ENCODE measurements around the gene KRTAP21-1.
"Not testable (repeated sequence)": the region's sequence is repeated elsewhere in the genome, so short reads cannot be mapped to it uniquely, and the experiment has no call there.

KRTAP21-1 gene

GRCh38 chr21:30755328-30755727 is at the start of gene KRTAP21-1:
Gene KRTAP21-1, minus strand, starts transcription at chr21:30755428. Its CDS starts 50 bp downstream, at chr21:30755378.
- H3K9me3 ChIP-seq (ENCODE audit: low read depth, low read length); H3K36me3 ChIP-seq (ENCODE audit: insufficient read depth, low read length); H3K4me3 ChIP-seq; H3K9ac ChIP-seq (ENCODE audit: insufficient read length); DNase-seq (ENCODE audit: low read depth, low spot score); H3K27ac ChIP-seq: not testable (repeated sequence)

GRCh38 chr21:30800605-30801004 is 45.4 kb upstream of the KRTAP21-1 start:
- H3K9me3 ChIP-seq (ENCODE audit: low read depth, low read length): no peaks in the 10 kb centered on the region
- DNase-seq (ENCODE audit: low read depth, low spot score): no peak
- no peaks in the 10 kb centered on the region for H3K36me3 ChIP-seq (ENCODE audit: insufficient read depth, low read length)
- TF ChIP-seq FOXP2 (optimal IDR thresholded peaks at IDR 0.05; ENCODE audit: control extremely low read depth, extremely low read length, insufficient read depth) (no peak), EZH2 (IDR thresholded peaks at IDR 0.05) (no peak), POLR2AphosphoS5 (IDR thresholded peaks at IDR 0.05; ENCODE audit: borderline replicate concordance, low read depth, low read length) (no peak)
- H3K27ac ChIP-seq: no peak overlapping the region
- no peak overlapping the region for H3K4me3 ChIP-seq
- no peak overlapping the region for H3K9ac ChIP-seq (ENCODE audit: insufficient read length)

GRCh38 chr21:30793581-30794314 is 38.5 kb upstream of the KRTAP21-1 start:
- Histone ChIP-seq H3K36me3 (ENCODE audit: insufficient read depth, low read length) (no peaks in the 10 kb centered on the region), H3K4me3 (no peak overlapping the region), H3K9me3 (ENCODE audit: low read depth, low read length) (no peaks in the 10 kb centered on the region), H3K9ac (ENCODE audit: insufficient read length) (no peak overlapping the region), H3K27ac (no peak overlapping the region)
- TF ChIP-seq FOXP2 (optimal IDR thresholded peaks at IDR 0.05; ENCODE audit: control extremely low read depth, extremely low read length, insufficient read depth) (no peak), POLR2AphosphoS5 (IDR thresholded peaks at IDR 0.05; ENCODE audit: borderline replicate concordance, low read depth, low read length) (no peak), EZH2 (IDR thresholded peaks at IDR 0.05) (no peak)
- DNase-seq (ENCODE audit: low read depth, low spot score): no peak

GRCh38 chr21:30779249-30779648 is 24.0 kb upstream of the KRTAP21-1 start:
- DNase-seq (ENCODE audit: low read depth, low spot score): no peak
- no peaks in the 10 kb centered on the region for H3K9me3 ChIP-seq (ENCODE audit: low read depth, low read length)
- H3K4me3 ChIP-seq: no peak overlapping the region
- no peak overlapping the region for H3K9ac ChIP-seq (ENCODE audit: insufficient read length)
- H3K27ac ChIP-seq: no peak overlapping the region
- H3K36me3 ChIP-seq (ENCODE audit: insufficient read depth, low read length): no peaks in the 10 kb centered on the region
- TF ChIP-seq FOXP2 (optimal IDR thresholded peaks at IDR 0.05; ENCODE audit: control extremely low read depth, extremely low read length, insufficient read depth) (no peak), EZH2 (IDR thresholded peaks at IDR 0.05) (no peak), POLR2AphosphoS5 (IDR thresholded peaks at IDR 0.05; ENCODE audit: borderline replicate concordance, low read depth, low read length) (no peak)

- Histone ChIP-seq H3K9ac (ENCODE audit: insufficient read length) (no peak overlapping the region), H3K9me3 (ENCODE audit: low read depth, low read length) (no peaks in the 10 kb centered on the region), H3K27ac (no peak overlapping the region), H3K4me3 (no peak overlapping the region), H3K36me3 (ENCODE audit: insufficient read depth, low read length) (no peaks in the 10 kb centered on the region)
- no peak for DNase-seq (ENCODE audit: low read depth, low spot score)
- TF ChIP-seq FOXP2 (optimal IDR thresholded peaks at IDR 0.05; ENCODE audit: control extremely low read depth, extremely low read length, insufficient read depth): no peak
- no peak for TF ChIP-seq POLR2AphosphoS5 (IDR thresholded peaks at IDR 0.05; ENCODE audit: borderline replicate concordance, low read depth, low read length)
- TF ChIP-seq EZH2 (IDR thresholded peaks at IDR 0.05): no peak
Observed at GRCh38 chr21:30769724-30770431, 14.7 kb upstream of the KRTAP21-1 start.

GRCh38 chr21:30760776-30761175 is 5.5 kb upstream of the KRTAP21-1 start:
- no peak overlapping the region for H3K9ac ChIP-seq (ENCODE audit: insufficient read length)
- no peak for DNase-seq (ENCODE audit: low read depth, low spot score)
- no peak overlapping the region for H3K4me3 ChIP-seq
- no peak overlapping the region for H3K27ac ChIP-seq
- TF ChIP-seq POLR2AphosphoS5 (IDR thresholded peaks at IDR 0.05; ENCODE audit: borderline replicate concordance, low read depth, low read length) (no peak), FOXP2 (optimal IDR thresholded peaks at IDR 0.05; ENCODE audit: control extremely low read depth, extremely low read length, insufficient read depth) (no peak), EZH2 (IDR thresholded peaks at IDR 0.05) (no peak)
- no peaks in the 10 kb centered on the region for H3K36me3 ChIP-seq (ENCODE audit: insufficient read depth, low read length)
- no peaks in the 10 kb centered on the region for H3K9me3 ChIP-seq (ENCODE audit: low read depth, low read length)

GRCh38 chr21:30758306-30758705 is 3.1 kb upstream of the KRTAP21-1 start:
- no peak overlapping the region for H3K27ac ChIP-seq
- no peak for DNase-seq (ENCODE audit: low read depth, low spot score)
- H3K9me3 ChIP-seq (ENCODE audit: low read depth, low read length): no peaks in the 10 kb centered on the region
- no peak overlapping the region for H3K4me3 ChIP-seq
- no peaks in the 10 kb centered on the region for H3K36me3 ChIP-seq (ENCODE audit: insufficient read depth, low read length)
- H3K9ac ChIP-seq (ENCODE audit: insufficient read length): no peak overlapping the region
- TF ChIP-seq EZH2 (IDR thresholded peaks at IDR 0.05): no peak
- no peak for TF ChIP-seq POLR2AphosphoS5 (IDR thresholded peaks at IDR 0.05; ENCODE audit: borderline replicate concordance, low read depth, low read length)
- TF ChIP-seq FOXP2 (optimal IDR thresholded peaks at IDR 0.05; ENCODE audit: control extremely low read depth, extremely low read length, insufficient read depth): no peak

- no peak for DNase-seq (ENCODE audit: low read depth, low spot score)
- no peak within 1 kb of the TSS for H3K27ac ChIP-seq
- H3K9ac ChIP-seq (ENCODE audit: insufficient read length): no peak within 1 kb of the TSS
- no peak for TF ChIP-seq POLR2AphosphoS5 (IDR thresholded peaks at IDR 0.05; ENCODE audit: borderline replicate concordance, low read depth, low read length)
- TF ChIP-seq EZH2 (IDR thresholded peaks at IDR 0.05): no peak
- no peak for TF ChIP-seq FOXP2 (optimal IDR thresholded peaks at IDR 0.05; ENCODE audit: control extremely low read depth, extremely low read length, insufficient read depth)
- no peak within 1 kb of the TSS for H3K4me3 ChIP-seq
- H3K36me3 ChIP-seq (ENCODE audit: insufficient read depth, low read length): no peaks in the 10 kb centered on the region
- no peaks in the 10 kb centered on the region for H3K9me3 ChIP-seq (ENCODE audit: low read depth, low read length)
Observed at GRCh38 chr21:30747159-30747558, 8.1 kb downstream of the KRTAP21-1 start, which contains the start of gene KRTAP21-2. Gene KRTAP21-2, minus strand, starts transcription at chr21:30747259. Its CDS starts 57 bp downstream, at chr21:30747202.
